GM18508 (cell line): ENCODE results near the gene CA5B.
"Not testable (repeated sequence)": the region's sequence is repeated elsewhere in the genome, so short reads cannot be mapped to it uniquely, and the experiment has no call there.

ENCODE experiments used
- ATAC-seq: cut with Tn5 transposase; IDR thresholded peaks from one replicate; pipeline ENCODE4 v1.9.1; 2021; ENCODE audit warnings: moderate number of reproducible peaks; ENCODE audit not compliant: insufficient read depth, unreplicated experiment

The CA5B gene

DNA sequence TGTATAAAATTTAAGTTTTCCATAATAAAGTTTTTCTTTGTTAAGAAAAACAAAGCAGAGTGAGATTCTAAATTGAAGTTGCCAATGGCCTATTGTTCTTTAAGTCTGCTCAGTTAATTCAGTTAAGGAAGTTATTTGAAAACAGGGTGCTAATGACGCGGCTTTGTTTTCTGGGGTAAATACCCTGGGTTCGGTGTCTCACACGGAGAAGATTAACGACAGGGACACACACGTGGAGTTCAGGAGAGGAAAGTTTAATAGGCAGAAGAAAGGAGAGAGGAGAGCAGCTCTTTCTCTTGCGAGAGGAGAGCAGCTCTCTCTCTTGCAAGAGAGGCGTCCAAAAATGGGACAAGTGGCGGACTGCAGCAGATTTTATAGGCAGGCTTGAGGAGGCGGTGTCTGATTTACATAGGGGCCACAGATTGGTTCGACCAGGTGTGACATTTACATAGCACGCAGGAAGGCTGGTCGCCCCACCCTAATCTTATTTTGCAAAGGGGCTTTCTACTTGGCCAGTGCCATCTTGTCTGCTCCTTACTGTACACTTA is 9.6 kb downstream of the CA5B start:
- ATAC-seq = no peak

DNA sequence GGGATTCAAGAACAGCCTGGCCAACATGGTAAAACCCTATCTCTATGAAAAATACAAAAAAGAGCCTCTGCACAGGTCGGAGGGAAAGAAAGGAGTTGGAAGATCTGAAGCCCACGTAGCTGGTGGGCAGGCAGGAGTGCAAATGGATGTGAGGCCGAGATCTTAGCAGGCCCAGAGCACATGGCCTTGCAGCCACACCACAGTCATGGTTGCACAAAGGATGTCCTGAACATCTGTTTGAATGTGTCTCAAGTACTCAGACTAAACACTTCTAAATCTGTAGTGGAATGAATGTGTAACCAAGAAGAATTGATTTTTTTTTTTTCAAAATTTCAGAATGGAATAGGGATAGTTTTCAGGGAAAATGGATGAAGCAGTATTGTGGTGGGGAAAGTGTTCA is 10.8 kb downstream of the CA5B start:
- no peak for ATAC-seq

DNA sequence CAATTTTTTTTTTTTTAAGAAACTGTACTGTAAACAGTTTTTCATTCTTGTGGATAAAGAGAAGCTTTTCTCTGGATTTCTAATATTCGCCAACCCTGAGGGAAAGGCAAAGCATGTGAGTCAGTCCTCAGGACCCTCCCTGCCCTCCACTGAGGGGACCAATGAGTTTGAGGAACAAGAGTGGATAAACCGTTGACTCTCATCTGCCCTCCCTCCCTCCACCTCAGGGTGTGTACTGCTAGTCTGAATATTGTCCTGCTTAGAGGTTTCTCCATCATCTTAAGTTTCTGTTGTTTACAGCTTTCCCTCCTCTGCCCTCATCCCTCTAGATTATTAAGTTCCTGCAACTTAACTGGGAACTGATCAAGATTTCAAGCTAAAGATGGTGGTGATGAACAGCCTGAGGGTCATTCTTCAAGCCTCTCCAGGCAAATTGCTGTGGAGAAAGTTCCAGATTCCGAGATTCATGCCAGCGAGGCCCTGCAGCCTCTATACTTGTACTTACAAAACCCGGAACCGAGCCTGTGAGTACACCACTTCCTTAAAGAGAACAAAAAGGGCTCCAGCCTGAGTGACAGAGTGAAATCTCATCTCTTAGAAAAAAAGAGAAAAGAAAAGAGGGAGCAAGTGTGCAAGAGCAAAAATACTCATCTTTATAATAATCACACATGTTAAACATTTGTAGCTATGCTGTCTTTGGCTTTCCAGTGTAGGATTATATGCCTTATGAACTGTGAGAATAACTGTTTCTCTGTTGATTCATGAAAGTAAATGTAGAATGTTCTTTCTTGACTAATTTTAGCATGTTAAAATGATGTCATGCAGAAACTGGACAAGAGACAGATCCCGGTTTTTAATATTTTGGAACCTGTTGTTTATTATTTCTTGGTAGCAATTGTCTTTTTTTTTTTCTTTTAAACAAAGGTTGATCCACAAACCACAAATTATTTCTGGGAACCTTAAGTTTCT is 11.9 kb downstream of the CA5B start:
- ATAC-seq = no peak

DNA sequence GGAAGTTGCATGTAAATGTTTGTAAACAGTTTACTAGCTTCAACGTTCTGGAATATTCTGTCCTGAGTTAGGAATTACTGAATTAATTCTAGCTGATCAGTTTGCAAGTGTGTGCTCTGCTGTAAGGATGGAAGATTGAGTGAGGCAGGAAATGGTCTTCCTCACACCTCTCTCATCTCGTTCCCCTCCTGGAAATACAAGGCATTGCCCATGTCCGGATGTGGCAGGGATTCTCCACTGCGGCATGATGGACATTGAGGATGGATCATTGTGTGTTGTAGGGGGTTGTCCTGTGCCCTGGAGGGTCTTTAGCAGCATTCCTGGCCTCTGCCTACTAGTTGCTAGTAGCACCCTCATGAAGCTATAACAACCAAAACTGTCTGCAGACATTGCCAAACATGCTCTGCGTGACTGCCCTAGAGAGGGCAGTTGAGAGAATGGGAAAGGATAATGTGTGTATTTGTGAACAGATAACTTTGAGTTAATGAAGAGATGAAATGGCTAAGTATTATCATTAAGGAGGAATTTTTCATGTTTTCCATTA is 12.6 kb downstream of the CA5B start:
- ATAC-seq = no peak

DNA sequence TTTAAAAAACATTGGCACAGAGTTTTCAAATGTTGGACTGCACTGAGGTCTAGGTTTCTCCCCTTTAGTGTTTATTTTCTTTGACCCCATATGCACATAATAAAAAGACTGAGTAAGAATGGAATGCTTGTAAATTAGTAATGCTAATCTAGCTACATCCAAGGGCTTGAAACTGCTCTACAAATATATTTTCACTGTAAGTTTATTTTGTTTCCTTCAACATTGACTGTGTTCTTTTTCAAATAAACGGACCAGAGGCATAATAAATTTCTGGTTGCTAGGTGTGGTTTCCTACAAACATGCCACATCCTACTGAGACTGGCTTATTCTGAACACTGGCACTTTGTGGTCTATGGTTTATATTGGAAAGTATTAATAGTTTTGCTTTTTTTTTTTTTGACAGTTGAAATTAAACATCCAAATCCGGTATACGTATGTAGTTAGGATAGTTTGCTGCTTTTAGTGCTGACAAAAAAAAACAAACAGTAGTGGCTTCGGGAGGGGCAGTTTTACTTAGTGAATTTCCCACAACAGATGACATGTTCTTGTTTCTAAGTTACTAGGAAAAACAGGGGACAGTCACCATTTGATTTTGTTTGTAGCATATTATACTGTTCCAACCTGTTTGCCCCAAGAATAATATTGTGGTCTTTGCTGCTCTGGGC is 13.2 kb downstream of the CA5B start:
- no peak for ATAC-seq

DNA sequence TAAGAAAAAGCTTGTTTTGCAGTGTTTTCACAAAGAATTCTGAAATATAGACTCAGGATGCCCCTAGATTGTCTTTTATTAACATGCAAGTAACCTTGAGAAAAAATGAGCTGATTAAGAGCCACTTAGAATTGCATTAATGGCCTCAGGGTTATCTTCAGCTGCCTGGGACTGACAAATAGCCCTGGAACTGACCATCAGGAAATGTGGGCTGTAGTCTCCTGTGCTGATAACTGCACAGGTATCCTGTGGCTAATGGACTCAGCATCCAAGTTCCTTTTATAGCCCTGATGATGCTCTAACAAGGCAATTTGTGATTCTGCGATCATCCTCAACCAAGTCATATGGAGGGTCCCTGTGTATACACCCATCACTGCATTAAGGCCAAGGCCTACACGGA is 17.0 kb downstream of the CA5B start:
- ATAC-seq = no peak

DNA sequence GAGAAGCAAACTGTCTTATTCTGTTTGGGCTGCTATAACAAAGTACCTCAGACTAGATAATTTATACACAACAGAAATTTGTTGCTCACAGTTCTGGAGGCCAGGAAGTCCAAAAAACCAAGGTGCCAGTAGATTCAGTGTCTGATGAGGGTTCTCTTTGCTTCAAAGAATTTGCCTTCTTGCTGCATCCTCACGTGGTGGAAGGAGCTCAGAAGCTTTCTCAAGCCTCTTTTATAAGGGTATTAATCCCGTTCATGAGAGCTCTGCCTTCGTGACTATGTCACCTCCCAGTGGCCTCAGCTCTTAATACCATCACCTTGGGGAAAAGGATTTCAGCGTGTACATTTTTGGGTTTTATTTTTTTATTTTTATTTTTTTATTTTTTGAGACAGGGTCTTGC is 20.1 kb downstream of the CA5B start:
- ATAC-seq = no peak

DNA sequence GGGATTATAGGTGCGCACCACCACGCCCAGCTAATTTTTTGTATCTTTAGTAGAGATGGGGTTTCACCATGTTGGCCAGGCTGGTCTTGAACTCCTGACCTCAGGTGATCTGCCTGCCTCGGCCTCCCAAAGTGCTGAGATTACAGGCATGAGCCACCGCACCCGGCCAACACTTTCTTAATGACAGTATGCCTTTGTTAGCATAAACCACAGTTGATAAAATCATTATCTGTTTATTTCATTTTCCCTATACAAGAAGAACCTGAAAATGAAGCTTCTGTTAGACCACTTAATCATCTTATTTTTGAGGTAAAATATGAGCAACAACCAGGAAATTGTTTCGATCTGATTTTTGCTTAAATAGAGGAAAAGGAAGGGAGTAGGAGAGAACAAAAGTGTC is 21.8 kb downstream of the CA5B start:
- ATAC-seq = not testable (repeated sequence)

DNA sequence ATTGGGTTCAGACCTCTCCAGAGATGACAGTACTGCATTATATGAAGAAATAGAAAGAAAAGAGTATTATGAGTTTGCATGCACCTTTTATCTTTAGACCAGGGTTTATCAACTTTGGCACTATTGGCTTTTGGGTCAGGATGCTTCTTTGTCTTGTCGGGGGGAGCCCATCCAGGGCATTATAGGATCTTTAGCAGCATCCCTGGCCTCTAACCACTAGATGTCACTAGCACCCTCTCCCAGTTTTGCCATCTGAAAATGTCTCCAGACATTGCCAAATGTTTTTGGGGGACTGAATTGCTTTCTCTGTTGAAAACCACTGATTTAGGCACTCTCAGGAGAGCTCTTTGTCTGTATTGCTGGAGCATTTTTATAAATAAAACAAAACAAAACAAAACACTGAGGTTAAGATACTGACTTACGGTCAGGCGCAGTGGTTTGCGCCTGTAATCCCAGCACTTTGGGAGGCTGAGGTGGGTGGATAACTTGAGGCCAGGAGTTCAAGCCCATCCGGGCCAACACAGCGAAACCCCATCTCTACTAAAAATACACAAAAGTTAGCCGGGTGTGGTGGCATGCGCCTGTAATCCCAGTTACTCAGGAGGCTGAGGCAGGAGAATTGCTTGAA is 23.6 kb downstream of the CA5B start:
- ATAC-seq = no peak

DNA sequence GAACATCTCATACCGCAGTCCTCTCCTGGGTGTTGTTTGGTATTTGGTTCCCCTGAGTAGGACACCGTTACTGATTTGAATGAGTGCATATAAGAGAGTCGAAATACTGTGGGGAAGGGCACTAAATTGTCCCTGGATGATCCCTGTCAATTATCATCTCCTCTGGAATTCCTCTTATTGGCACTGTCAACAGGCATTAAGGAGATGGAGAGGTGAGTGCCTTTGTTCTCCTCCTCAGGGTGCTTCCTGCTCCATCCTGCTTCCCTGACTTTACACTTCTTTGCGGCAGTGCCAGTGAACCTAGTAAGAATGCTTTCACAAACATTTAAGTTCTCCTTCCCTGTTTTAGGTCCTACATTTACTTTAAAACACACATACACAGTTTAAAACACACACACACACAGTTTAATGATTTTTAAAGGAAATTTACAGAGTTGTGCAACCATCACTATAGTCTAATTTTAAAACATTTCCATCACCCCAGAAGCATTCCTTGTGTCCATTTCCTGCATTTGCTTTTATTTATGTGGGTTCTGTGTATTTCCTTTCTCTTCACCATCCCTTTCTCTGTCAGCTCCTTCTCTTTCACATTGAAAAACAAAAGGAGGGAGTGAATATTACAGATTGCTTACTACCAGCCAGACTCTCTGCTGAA is 31.4 kb downstream of the CA5B start:
- no peak for ATAC-seq

DNA sequence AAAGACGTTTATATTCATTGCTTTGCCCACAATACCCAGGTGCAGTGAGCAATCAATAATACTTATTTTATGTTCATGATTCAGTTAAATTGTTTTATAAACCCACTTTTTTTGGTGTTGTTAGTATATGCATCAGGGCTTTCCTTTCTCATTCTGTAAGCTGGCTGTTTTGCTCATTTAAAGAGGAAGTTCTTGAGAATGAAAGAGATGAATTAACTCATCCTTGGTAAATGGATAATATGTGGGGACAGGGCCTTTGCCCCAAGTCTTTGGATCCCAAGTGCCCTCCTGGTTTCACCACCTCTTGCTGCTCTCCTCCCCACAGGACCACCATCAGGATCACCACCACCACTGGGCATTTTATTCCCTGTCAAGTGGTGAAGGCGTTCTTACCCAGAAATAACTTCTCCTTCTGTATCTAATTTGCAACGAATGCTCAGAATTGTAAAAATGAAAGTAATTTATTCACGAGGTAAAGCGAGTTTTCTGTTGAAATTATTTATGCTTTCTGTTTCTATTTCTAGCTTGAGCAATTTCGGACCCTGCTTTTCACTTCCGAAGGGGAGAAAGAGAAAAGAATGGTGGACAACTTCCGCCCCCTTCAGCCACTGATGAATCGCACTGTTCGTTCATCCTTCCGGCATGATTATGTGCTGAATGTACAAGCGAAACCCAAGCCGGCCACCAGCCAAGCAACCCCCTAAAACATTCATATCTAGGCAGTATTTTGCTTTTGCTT is 44.1 kb downstream of the CA5B start:
- peak; percentile 73 for ATAC-seq

DNA sequence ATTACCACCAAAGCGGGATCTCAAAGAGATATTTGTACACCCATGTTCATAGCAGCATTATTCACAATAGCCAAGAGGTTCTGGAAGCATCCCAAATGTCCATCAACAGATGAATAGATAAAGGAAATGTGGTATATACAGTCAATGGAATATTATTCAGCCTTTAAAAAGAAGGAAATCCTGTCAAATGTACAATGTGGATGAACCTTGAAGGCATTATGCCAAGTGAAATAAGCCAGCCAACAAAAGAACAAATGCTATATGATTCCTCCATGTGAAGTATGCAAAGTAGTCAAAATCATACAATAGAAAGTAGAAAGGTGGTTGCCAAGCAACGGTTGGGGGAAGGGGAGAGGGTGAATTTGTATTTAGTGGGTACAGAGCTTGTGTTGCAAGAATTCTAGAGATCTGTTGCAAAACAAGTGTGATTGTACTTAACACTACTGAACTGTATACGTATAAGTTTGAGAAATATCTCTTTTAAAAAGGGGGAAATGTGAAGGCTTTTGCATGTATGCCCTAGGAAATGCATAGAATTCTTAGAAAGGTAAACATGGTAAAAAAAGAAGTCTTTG is 47.2 kb downstream of the CA5B start:
- ATAC-seq = no peak

DNA sequence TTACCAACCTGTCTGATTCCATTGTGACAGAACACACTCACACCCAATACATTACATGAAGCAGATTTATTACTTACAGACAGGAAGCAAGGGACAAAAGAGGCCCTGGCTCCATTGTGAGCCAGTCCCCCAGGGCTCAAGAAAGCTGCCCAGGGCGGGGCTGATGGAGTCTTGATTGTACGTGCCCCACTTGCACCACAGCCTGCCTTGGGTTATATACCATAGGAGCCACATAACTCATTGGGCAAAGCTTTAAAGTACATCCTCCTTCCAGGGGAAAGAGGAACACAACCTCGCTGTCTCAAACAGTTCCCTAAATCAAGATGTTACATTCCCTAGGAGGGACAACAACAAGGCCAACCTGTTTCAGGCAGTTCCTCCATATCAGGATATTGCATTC is 48.8 kb downstream of the CA5B start:
- no peak for ATAC-seq

DNA sequence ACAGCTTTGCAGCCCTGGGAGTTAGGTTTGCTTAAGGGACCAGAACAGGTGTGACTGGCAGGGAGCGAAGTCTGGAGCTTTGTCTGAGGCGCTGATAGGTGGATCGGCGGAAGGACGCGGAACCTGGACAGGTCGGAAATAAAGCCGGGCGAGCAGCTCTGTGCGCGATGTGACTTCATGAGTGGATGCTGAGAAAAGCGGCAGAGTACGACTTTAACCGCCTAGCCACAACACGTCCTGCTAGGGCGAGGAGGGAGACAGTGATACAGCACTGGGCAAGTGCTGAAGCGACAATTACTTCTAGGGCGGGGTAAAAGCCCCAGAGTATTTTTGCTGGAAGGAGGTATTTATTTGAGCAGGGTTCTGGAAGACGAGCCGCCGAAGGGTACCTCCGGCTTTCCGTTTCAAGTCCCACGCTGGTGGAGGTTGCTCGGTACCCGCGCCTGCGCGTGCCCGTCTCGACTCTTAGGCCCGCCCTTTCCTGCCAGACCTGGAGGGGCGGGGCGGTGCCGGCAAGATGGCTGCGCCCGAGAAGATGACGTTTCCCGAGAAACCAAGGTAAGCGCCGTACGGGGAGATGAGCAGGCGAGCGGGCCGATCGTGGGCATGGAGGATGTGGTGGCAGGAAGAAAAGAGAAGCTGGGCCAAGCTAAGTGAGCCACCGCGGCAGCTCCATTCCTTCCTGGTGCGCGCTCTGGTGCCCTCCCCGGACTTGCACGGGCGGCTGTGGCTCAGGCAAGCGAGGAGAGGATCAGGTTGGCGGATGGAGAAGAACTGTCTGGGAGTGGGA is 52.1 kb downstream of the CA5B start, which contains the start of gene ZRSR2:
Gene ZRSR2 (plus strand): TSS at position 506 of the 790 bp plus-strand sequence. CDS start 12 bp downstream, at position 518.
- peak; percentile 81 for ATAC-seq

DNA sequence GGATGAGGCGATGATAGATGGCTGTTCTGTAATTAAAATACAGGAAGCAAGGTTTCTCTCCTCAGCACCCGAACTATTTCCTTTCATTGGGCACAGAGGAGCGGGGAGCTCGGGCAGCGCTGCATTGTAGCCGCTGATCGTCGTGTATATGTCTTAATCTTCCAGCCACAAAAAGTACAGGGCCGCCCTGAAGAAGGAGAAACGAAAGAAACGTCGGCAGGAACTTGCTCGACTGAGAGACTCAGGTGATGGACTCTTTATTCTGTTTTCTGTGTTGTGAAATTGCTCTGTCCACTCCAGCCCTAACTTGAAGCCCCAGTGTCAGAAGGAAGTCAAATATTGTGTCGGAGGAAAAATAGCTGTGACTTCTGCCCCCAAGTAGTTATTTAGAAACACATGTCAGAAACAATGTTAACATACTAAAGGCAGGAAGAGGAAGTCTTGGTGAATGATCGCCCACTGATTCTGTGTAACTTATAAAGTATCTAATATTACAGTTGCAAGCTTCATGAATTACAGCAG is 52.8 kb downstream of the CA5B start:
- no peak for ATAC-seq

DNA sequence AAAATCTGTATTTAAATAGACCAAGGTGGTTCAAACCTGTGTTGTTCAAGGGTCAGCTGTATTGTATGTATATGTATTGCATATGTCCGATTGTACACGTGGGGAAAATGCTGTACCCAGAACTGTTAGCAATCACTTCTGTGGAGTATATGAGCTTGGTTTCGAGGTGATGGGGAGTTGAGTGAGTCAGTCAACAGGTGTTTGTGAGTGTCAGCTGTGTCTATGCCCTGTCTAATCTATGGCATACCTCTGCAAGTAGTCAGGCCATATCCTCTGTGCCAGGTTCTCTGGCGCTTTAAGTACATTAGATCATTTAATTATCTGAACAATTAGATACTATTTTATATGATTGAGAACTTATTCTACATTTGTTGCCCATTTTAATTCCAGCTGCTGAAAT is 59.6 kb downstream of the CA5B start:
- ATAC-seq = no peak

DNA sequence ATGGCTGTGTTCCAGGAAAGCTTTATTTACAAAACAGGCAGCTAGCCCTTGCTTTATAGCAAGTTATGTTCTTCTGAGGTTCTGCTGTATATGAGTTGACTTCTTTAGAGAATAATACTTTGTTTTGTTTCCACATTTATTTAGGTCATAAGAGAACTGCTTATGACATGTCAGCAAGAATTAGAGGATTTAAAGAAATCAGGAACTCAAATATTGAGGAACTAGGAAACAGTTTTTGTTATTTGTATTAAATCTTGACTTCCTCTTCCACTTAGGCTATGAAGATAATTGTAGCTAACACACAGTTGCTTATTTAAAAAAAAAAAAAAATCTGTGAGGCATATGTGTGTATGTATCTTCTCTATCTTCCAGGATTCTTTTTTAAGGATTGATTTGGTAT is 66.5 kb downstream of the CA5B start:
- ATAC-seq = no peak

DNA sequence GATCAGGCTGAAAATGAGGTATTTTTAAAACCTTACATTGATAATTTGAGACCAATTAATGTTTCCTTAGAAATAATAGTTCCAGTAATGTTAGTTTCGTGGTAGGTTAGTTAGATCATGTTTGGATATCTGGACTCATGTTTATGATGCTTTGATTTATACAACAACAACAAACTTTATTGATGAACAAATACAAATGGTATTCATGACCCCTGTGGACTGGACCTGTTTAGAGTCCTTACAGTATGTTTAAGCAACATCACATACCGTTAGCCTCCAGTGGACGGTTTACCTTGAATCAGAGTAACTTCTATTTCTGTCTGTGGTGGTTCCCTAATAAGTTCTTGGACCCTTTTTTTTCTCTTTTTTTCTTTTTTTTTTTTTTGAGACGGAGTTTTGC is 70.2 kb downstream of the CA5B start:
- no peak for ATAC-seq
